Hematopoietic multipotent progenitor cell treated with erythropoietin and hydrocortisone succinate and interleukin-3 and kit ligand, for 6 days (in vitro differentiated cells): Measurements from ENCODE around the gene HTR1E.
"Not testable (repeated sequence)": the region's sequence is repeated elsewhere in the genome, so short reads cannot be mapped to it uniquely, and the experiment has no call there.

Experiments
- DNase-seq: peaks from one replicate; pipeline ENCODE4 v3.0.0-alpha.2; 2015

The HTR1E gene

DNA sequence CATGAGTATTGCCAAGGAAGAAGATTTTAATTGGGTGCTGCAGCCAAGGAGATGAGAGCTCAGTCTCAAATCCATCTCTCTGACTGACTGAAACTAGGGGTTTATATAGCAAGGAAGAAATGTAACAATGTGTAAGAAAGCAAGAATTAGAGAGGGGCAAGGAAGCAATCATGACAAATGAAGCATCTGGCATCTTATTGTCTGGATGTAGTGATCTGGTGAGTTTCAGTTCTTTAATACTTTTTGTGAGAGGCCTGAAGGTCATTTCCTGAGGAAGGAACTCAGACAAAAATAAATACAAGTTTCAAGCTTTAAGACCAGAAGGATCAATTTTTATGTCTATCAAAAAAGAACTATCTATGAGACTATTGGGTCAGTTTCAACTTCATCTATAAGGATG, 64.2 kb downstream of the HTR1E start:
- no peak for DNase-seq

DNA sequence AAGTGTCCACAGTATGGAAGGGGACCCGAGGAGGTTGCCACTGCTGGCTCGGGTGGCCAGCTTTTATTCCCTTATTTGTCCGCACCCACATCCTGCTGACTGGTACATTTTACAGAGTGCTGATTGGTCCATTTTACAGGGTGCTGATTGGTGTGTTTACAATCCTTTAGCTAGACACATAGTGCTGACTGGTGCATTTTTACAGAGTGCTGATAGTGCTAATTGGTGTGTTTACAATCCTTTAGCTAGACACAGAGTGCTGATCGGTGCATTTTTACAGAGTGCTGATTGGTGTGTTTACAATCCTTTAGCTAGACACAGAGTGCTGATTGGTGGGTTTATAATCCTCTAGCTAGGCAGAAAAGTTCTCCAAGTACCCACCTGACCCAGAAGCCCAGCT, 65.1 kb downstream of the HTR1E start:
- DNase-seq = not testable (repeated sequence)

- not testable (repeated sequence) for DNase-seq
Observed at GRCh38 chr6:87006541-87006940, 69.2 kb downstream of the HTR1E start.

- not testable (repeated sequence) for DNase-seq
Observed at GRCh38 chr6:87009581-87009980, 72.3 kb downstream of the HTR1E start.

- no peak for DNase-seq
Observed at GRCh38 chr6:87012035-87012434, 74.7 kb downstream of the HTR1E start.

DNA sequence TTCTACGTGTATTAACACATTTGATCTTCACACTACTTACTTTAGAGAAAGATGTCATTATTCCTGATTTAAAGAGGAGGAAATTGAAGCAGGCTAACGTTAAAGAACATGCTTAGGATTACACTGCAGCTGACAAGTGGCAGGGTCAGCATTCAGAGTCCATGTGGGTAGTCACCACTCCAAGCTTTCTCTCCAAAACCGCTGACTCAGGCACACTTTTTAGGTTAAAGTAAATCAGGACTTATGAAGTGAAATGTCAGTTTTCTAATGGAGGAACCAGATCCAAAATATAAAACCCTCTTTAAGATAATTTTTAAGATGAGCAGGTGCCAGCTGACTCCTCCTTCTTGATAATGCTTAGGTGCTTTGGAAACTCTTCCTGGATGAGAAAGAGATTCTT, 75.4 kb downstream of the HTR1E start:
- no peak for DNase-seq

- no peak for DNase-seq
Observed at GRCh38 chr6:87016772-87017171, 79.4 kb downstream of the HTR1E start.

GRCh38 chr6:87027021-87027420, 89.7 kb downstream of the HTR1E start:
- no peak for DNase-seq

DNA sequence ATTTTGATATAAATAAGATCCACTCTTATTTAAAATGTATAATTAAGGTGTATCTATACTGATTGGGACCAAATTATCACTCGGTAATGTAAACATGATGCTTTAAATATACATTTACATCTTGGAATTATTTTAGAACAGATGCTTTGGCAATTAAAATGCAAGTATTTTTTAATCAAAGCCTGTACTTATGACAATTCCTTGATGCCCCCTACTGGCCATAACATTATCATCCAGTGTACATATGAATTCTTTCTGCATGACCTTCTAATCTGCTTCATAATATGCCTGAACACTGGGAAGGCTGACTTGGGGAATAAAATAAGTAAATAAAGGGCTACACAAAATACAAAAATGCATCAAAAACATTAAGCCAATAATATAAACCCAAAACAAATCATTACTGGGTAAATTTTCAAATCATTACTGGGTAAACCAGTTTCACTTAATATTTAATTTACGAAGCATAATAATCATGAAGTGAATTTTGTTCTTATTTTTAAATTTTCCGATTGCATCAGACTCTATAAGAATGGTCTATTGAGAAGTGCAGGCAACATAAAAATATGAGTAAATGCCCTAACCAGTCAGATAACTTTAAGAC, 92.5 kb downstream of the HTR1E start:
- DNase-seq = peak; percentile 78

DNA sequence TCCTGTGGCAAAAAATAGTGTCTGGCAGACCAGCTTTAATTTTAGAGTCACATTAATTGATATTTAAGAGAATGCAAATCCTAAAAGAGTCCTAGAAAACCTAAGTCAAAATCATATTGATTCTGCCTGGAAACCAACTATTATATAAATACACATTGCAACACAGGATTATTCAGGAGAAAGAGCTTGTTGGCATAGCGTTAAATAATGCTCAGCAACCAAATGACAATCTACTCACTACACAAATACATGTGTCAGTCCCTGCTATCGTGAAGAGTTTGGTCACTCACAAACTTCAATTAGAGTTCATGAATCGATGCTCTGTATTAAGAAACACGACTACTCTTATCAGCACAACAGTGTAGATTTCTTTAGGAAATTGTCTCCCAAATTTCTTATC, 103.4 kb downstream of the HTR1E start:
- no peak for DNase-seq

GRCh38 chr6:87045521-87046075, 108.3 kb downstream of the HTR1E start:
- no peak for DNase-seq

- no peak for DNase-seq
Observed at GRCh38 chr6:87049779-87050178, 112.5 kb downstream of the HTR1E start.

DNA sequence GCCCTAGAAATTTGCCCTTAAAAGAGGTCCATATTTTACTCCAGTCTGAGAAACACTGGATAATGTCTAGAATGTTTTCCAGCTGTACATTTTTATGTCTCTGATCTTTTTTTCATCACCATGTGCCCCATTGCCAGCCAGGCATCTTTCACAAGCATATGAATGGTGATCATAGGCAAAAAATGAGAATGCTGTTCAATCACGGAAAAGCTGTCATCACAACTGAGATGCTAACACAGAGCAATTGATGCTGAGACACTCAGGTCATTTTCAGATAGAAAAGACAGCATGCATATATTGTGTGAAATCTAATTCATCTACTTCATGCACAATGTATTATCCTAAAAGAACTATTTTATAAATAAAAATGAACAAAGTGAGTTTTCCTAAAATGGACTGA, 116.0 kb downstream of the HTR1E start:
- DNase-seq = no peak

DNA sequence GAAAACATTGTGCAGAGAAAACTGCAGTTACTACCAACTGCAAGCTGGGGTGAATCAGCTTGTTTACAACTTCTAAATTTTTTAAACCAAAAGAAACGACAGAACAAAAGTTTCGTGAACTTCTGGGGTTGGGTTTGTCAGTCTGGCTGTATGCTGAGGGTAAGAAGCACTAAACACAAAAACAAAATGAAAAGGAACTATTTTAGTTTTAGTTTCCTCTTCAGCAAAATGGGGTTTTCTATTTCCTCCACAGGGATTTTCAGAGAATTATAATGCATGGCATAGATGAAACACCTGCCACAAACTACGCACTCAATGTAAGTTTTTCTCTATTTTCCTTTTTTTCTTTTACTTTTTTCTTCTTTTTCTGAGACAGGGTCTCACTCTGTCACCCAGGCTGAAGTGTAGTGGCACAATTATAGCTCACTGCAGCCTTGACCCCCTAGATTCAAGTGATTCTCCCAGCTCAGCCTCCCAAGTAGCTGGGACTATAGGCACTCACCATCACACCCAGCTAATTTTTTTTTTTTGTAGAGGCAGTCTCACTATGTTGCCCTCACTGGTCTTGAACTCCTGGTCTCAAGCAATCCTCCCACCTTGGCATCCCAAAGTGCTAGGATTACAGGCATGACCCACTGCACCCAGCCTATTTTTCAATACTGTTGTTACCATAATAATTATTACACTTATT, 117.0 kb downstream of the HTR1E start:
- no peak for DNase-seq

- no peak for DNase-seq
Observed at GRCh38 chr6:87059943-87060342, 122.6 kb downstream of the HTR1E start.

GRCh38 chr6:87065117-87065516, 127.8 kb downstream of the HTR1E start:
- no peak for DNase-seq
